Measurements from ENCODE around the gene CD2. TPM values are rescaled to one million over a fixed set of nuclear protein-coding genes. Genes with fewer than 3 reads are reported as not detected.

CD2 gene
- total RNA-seq, 6 experiments from 2014 or later: 0.13 to 1.5 (median 0.66) TPM

- no CpG with 5 or more reads among the region's 3 CpGs for WGBS (ENCODE audit: insufficient coverage, low coverage, low lambda C conversion rate, missing lambda C conversion rate)
- no peaks in the 10 kb centered on the region for H3K9me3 ChIP-seq
- intact Hi-C loops (cut with DNase I): no loop called here
- DNase-seq (no peak), ATAC-seq (no peak)
- no peaks in the 10 kb centered on the region for H3K27me3 ChIP-seq
- H3K4me3 ChIP-seq: no peak overlapping the region
- H3K27ac ChIP-seq: no peak overlapping the region
- H3K4me1 ChIP-seq: no peaks in the 10 kb centered on the region
- H3K36me3 ChIP-seq: no peaks in the 10 kb centered on the region
- no peak for TF ChIP-seq CTCF (IDR thresholded peaks at IDR 0.05)
- no peak for TF ChIP-seq POLR2A (IDR thresholded peaks at IDR 0.05)
These were observed 40.8 kb upstream of the CD2 start for GRCh38 chr1:116713474-116713873.

DNA sequence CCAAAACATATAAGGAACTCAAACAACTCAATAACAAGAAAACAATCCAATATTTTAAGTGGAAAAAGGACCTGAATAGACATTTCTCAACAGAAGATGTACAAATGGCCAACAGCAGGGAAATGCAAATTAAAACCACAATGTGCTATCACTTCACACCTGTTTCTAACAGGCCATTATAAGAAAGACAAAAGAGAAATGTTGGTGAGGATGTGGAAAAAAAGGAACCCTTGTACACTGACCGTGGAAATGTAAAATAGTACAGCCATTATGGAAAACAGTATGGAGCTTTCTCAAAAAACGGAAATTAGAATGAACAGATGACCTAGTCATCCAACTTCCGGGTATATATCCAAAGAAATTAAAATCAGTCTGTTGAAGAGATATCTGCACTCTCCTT, 37.8 kb upstream of the CD2 start:
- DNase-seq: no peak
- H3K27ac ChIP-seq: no peak overlapping the region
- intact Hi-C loops (cut with DNase I): no loop called here
- no peak for TF ChIP-seq CTCF (IDR thresholded peaks at IDR 0.05)
- TF ChIP-seq POLR2A (IDR thresholded peaks at IDR 0.05): no peak
- no peaks in the 10 kb centered on the region for H3K27me3 ChIP-seq
- no peaks in the 10 kb centered on the region for H3K4me1 ChIP-seq
- no peak overlapping the region for H3K4me3 ChIP-seq
- no peaks in the 10 kb centered on the region for H3K36me3 ChIP-seq
- WGBS (ENCODE audit: insufficient coverage, low coverage, low lambda C conversion rate, missing lambda C conversion rate): 63% methylated on average over 3 of the region's 3 CpGs
- ATAC-seq: no peak
- H3K9me3 ChIP-seq: no peaks in the 10 kb centered on the region

DNA sequence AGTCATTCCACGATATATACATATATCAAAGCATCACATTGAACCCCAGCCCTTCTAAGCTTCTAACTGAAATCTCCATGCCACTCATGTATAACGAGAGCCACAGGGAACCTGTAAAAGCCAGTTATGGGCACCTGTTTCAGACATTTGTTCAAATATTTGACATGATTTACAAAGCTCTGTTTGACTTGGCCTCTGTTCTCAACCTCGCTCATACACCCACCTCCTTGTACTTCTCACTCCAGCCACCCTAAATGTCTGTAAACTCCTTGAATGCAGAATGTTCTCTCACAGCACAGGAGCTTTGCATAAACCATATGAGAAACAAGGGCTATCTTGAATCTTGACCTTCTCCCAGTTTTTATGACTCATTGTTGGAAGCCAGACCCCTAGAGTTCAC, 36.9 kb upstream of the CD2 start:
- no peaks in the 10 kb centered on the region for H3K36me3 ChIP-seq
- H3K9me3 ChIP-seq: no peaks in the 10 kb centered on the region
- DNase-seq (no peak), ATAC-seq (no peak)
- TF ChIP-seq CTCF (IDR thresholded peaks at IDR 0.05) (no peak), POLR2A (IDR thresholded peaks at IDR 0.05) (no peak)
- no peaks in the 10 kb centered on the region for H3K27me3 ChIP-seq
- 33% methylated on average over 3 of the region's 3 CpGs for WGBS (ENCODE audit: insufficient coverage, low coverage, low lambda C conversion rate, missing lambda C conversion rate)
- no peaks in the 10 kb centered on the region for H3K4me1 ChIP-seq
- H3K27ac ChIP-seq: no peak overlapping the region
- intact Hi-C loops (cut with DNase I): no loop called here
- no peak overlapping the region for H3K4me3 ChIP-seq

DNA sequence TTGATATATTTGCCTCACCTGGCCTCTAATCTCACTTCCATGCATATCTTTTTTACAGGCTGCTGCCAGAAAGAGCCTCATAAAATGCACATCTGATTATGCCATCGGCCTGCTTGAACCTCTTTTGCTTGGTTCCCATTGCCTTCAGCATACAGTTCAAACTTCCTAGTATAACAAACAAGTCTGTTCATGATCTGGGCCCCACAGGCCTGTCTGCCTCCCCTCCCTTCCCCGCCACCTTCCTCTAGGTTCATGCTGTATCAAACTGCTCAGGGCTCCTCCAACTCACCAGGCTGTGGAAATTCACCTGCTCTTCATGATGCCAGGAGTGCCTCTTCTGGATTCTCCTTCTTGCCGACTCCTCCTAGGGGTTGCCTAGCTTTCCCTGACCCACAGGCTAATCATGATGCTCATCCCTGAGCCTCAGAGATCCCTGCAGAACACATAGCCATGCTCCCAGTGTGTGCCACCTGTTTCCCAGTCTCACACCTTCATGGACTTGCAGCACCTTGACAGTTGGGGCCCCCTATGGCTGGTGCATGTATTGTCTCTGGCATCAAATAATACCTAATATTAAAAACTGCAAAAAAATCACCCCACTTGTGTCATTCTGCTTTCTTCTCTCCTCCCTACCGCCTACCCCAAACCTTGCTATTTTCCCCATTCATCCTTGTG, 33.7 kb upstream of the CD2 start:
- DNase-seq (no peak), ATAC-seq (no peak)
- TF ChIP-seq CTCF (IDR thresholded peaks at IDR 0.05) (no peak), POLR2A (IDR thresholded peaks at IDR 0.05) (no peak)
- Histone ChIP-seq H3K27ac (no peak overlapping the region), H3K4me1 (no peaks in the 10 kb centered on the region), H3K9me3 (no peaks in the 10 kb centered on the region), H3K27me3 (no peaks in the 10 kb centered on the region), H3K4me3 (no peak overlapping the region), H3K36me3 (no peaks in the 10 kb centered on the region)
- intact Hi-C loops (cut with DNase I): no loop called here
- WGBS (ENCODE audit: insufficient coverage, low coverage, low lambda C conversion rate, missing lambda C conversion rate): 100% methylated on average over 3 of the region's 4 CpGs

DNA sequence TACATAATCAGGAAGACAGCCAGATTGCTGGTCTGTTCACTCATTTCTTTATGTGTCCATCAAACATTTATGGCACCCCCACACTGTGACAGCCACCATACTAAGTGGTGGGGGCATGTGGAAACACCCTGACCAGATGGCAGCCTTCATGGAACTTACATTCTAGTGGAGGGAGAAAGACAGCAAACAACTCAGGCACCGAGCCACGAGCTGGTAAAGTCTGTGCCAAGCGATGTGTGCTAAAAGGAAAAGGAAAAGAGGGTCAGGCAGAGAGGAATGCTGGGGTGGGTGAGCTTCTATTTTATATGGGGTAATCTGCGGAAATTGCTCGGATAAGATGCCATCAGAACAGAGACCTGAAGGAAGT, 33.2 kb upstream of the CD2 start:
- intact Hi-C loops (cut with DNase I): no loop called here
- DNase-seq (no peak), ATAC-seq (no peak)
- H3K4me3 ChIP-seq: no peak overlapping the region
- H3K27me3 ChIP-seq: no peaks in the 10 kb centered on the region
- H3K36me3 ChIP-seq: no peaks in the 10 kb centered on the region
- no peak overlapping the region for H3K27ac ChIP-seq
- no peaks in the 10 kb centered on the region for H3K9me3 ChIP-seq
- H3K4me1 ChIP-seq: no peaks in the 10 kb centered on the region
- TF ChIP-seq CTCF (IDR thresholded peaks at IDR 0.05) (no peak), POLR2A (IDR thresholded peaks at IDR 0.05) (no peak)
- 85% methylated on average over 5 of the region's 5 CpGs for WGBS (ENCODE audit: insufficient coverage, low coverage, low lambda C conversion rate, missing lambda C conversion rate)
